ENCODE results near the gene LRP1.

DNA sequence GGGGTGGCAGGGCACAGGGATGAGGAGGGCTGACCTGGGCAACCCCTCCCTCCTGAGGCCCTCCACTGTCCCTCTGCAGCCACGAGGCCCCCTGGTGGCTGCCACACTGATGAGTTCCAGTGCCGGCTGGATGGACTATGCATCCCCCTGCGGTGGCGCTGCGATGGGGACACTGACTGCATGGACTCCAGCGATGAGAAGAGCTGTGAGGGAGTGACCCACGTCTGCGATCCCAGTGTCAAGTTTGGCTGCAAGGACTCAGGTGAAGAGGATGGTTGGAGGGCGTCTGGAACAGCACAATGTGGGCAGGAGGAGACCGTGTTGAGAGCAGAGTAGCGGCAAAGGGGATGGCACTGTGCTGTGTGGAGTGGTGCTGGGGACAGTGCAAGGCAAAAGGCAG lies 44.8 kb downstream of the LRP1 start:
- TF ChIP-seq, protein P1, sequence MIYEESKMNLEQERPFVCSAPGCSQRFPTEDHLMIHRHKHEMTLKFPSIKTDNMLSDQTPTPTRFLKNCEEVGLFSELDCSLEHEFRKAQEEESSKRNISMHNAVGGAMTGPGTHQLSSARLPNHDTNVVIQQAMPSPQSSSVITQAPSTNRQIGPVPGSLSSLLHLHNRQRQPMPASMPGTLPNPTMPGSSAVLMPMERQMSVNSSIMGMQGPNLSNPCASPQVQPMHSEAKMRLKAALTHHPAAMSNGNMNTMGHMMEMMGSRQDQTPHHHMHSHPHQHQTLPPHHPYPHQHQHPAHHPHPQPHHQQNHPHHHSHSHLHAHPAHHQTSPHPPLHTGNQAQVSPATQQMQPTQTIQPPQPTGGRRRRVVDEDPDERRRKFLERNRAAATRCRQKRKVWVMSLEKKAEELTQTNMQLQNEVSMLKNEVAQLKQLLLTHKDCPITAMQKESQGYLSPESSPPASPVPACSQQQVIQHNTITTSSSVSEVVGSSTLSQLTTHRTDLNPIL (CRISPR knock-in tag; IDR thresholded peaks at IDR 0.05; ENCODE audit: low read depth), result no peak
- TF ChIP-seq, protein P2, sequence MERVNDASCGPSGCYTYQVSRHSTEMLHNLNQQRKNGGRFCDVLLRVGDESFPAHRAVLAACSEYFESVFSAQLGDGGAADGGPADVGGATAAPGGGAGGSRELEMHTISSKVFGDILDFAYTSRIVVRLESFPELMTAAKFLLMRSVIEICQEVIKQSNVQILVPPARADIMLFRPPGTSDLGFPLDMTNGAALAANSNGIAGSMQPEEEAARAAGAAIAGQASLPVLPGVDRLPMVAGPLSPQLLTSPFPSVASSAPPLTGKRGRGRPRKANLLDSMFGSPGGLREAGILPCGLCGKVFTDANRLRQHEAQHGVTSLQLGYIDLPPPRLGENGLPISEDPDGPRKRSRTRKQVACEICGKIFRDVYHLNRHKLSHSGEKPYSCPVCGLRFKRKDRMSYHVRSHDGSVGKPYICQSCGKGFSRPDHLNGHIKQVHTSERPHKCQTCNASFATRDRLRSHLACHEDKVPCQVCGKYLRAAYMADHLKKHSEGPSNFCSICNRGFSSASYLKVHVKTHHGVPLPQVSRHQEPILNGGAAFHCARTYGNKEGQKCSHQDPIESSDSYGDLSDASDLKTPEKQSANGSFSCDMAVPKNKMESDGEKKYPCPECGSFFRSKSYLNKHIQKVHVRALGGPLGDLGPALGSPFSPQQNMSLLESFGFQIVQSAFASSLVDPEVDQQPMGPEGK (CRISPR knock-in tag; IDR thresholded peaks at IDR 0.05; ENCODE audit: borderline replicate concordance), result no peak
- no peak for TF ChIP-seq TOX (CRISPR knock-in tag; IDR thresholded peaks at IDR 0.05; ENCODE audit: borderline replicate concordance)
- TF ChIP-seq ZNF565 (CRISPR knock-in tag; conservative IDR thresholded peaks at IDR 0.05; ENCODE audit: low read depth), result no peak
- no peak for TF ChIP-seq ARNTL (CRISPR knock-in tag; IDR thresholded peaks at IDR 0.05; ENCODE audit: borderline replicate concordance, low read depth)
- no peak for TF ChIP-seq ZC3H10 (CRISPR knock-in tag; IDR thresholded peaks at IDR 0.05)
- TF ChIP-seq SNAI2 (CRISPR knock-in tag; IDR thresholded peaks at IDR 0.05), result no peak
- no peak for TF ChIP-seq GLIS3 (CRISPR knock-in tag; IDR thresholded peaks at IDR 0.05)
- no peak for TF ChIP-seq ZNF70 (CRISPR knock-in tag; IDR thresholded peaks at IDR 0.05)
- no peak for TF ChIP-seq ZFP3 (CRISPR knock-in tag; IDR thresholded peaks at IDR 0.05)
- no peak for TF ChIP-seq RARB (CRISPR knock-in tag; IDR thresholded peaks at IDR 0.05)
